Lower leg skin (tissue), 4 donors: ENCODE results near the gene ZSWIM8. TPM values are rescaled to one million over a fixed set of nuclear protein-coding genes. Genes with fewer than 3 reads are reported as not detected.
"Not testable (repeated sequence)": the region's sequence is repeated elsewhere in the genome, so short reads cannot be mapped to it uniquely, and the experiment has no call there.

Experiments
- DNase-seq, 2 donors: peaks; one replicate each; pipeline ENCODE4 v3.0.0-alpha.2; 2019; ENCODE audit warnings: low spot score in 2 of 2
- H3K4me3 ChIP-seq: fragments of 200-600 bp; sonication (generic); 2 replicates; pipeline ENCODE4 v1.5.1; 2017; ENCODE audit warnings: mild to moderate bottlenecking, low read depth; ENCODE audit not compliant: poor library complexity, severe bottlenecking
- POLR2A ChIP-seq, 2 donors: fragments of 450-650 bp; IDR thresholded peaks; one replicate each; pipeline ENCODE4 v1.6.1; 2016 to 2017; ENCODE audit warnings: antibody characterized with exemption in 2 of 2, mild to moderate bottlenecking in 1 of 2, moderate library complexity in 1 of 2
- WGBS, 2 donors: methylation state at CpG; one replicate each; pipeline ENCODE4 v1.1.5; 2018; 5-methylcytosine and 5-hydroxymethylcytosine counted together
- intact Hi-C: fragments of 100-400 bp; cut with DNase I; formaldehyde crosslinking; loops from one replicate; pipeline ENCODE4 v1.15.0; 2023; ENCODE audit warnings: low total_unique reads
- total RNA-seq, 4 donors: library from RNA; depleted of rRNA; stranded (reverse); fragments of >200 nt; gene quantifications; one replicate each; pipeline ENCODE4 v1.1.0, GENCODE V29; 2016
- TF ChIP-seq, protein P1 (sequence below), 3 donors: fragments of 450-650 bp; IDR thresholded peaks; one replicate each; pipeline ENCODE4 v1.5.1; 2016; ENCODE audit warnings: antibody characterized with exemption in 3 of 3, mild to moderate bottlenecking in 3 of 3, moderate library complexity in 2 of 3

The ZSWIM8 gene
- total RNA-seq = 100 to 1,000 TPM in 3 of 4 donors, 10 to 100 TPM in 1; 99.0 to 262 (median 108) TPM

GRCh38 chr10:73785211-73785720, at the start of gene ZSWIM8:
Gene ZSWIM8, plus strand, starts transcription at chr10:73785606. Its CDS starts 273 bp downstream, at chr10:73785879.
- peak; percentile 93 to 97 for DNase-seq
- TF ChIP-seq, protein P1, sequence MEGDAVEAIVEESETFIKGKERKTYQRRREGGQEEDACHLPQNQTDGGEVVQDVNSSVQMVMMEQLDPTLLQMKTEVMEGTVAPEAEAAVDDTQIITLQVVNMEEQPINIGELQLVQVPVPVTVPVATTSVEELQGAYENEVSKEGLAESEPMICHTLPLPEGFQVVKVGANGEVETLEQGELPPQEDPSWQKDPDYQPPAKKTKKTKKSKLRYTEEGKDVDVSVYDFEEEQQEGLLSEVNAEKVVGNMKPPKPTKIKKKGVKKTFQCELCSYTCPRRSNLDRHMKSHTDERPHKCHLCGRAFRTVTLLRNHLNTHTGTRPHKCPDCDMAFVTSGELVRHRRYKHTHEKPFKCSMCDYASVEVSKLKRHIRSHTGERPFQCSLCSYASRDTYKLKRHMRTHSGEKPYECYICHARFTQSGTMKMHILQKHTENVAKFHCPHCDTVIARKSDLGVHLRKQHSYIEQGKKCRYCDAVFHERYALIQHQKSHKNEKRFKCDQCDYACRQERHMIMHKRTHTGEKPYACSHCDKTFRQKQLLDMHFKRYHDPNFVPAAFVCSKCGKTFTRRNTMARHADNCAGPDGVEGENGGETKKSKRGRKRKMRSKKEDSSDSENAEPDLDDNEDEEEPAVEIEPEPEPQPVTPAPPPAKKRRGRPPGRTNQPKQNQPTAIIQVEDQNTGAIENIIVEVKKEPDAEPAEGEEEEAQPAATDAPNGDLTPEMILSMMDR (IDR thresholded peaks at IDR 0.05) = no peak
- TF ChIP-seq POLR2A (IDR thresholded peaks at IDR 0.05) = peak in 1 of 2 donors; percentile 19
- WGBS, 2 donors = 0 to 1% methylated on average over 29 to 33 of the region's 36 CpGs
- peak within 1 kb of the TSS; percentile 100 for H3K4me3 ChIP-seq
- intact Hi-C loops = no loop called here

DNA sequence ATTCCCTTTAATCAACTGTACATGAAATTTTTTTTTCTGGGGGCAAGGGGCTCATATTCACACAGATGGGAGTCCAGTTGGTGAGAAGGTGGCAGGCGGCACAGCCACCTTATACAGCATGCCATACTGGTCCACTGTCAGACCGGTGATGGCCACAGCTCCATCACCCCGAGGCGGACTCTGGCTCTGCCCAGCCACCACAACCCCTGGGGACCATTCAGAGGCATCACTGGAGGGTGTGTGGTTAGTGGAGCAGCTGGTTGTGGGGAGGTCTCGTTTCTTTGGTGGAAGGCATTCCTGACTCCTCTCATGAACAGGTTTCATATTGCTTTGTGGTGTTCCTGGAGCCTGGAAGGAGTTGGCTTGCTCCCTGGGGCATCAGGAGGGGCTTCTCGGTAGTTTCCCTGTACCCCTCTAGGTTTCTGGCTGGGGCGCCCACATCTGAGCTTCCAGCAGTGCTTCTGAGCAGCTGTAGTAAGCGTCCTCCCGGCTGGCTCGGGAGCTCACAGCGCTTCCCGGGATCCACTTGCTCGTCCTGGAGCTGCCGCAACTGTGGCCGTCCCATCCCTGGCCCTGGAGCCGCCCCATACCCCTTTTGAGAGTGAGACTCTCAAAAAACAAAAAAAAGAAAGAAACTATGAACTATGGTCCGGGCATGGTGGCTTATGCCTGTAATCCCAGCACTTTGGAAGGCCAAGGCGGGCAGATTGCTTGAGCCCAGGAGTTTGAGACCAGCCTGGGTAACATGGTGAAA, 44.7 kb upstream of the ZSWIM8 start:
- H3K4me3 ChIP-seq, intact Hi-C loops, DNase-seq: not testable (repeated sequence)
- WGBS, 2 donors = 94% methylated on average over 18 of the region's 18 CpGs

GRCh38 chr10:73742454-73742734, 43.0 kb upstream of the ZSWIM8 start:
- TF ChIP-seq, protein P1 (IDR thresholded peaks at IDR 0.05) = no peak
- TF ChIP-seq POLR2A (IDR thresholded peaks at IDR 0.05) = no peak
- WGBS, 2 donors = 90 to 93% methylated on average over 5 of the region's 5 CpGs
- intact Hi-C loops = no loop called here
- no peak for DNase-seq
- no peak overlapping the region for H3K4me3 ChIP-seq

DNA sequence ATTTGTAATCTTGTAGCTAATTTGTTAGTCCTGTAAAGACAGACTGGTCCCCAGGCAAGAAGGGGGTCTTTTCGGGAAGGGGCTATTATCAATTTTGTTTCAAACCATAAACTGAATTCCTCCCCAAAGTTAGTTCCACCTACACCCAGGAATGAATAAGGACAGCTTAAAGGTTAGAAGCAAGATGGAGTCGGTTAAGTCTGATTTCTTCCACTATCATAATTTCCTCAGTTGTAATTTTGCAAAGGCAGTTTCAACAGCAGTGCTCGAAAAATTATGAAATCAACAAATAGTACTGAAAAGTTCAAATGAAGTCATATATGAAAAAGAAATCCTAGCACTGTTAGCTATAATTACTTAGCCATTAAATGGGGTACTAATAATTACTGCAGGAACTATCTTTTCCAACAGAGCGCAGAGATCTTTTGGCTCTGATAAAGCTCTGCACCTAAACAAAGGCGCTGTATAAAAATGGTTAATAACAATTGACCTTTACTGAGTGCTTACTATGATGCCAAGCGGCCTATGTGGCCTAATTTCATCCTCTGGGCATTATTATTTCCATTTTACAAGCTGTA, 42.0 kb upstream of the ZSWIM8 start:
- intact Hi-C loops = no loop called here
- WGBS, 2 donors = 35 to 38% methylated on average over 6 of the region's 6 CpGs
- TF ChIP-seq, protein P1 (IDR thresholded peaks at IDR 0.05) = no peak
- no peak for TF ChIP-seq POLR2A (IDR thresholded peaks at IDR 0.05)
- DNase-seq = no peak
- H3K4me3 ChIP-seq = peak overlapping the region; percentile 96

GRCh38 chr10:73743905-73744663, 41.3 kb upstream of the ZSWIM8 start, which contains the start of gene SEC24C:
Gene SEC24C, plus strand, starts transcription at chr10:73744372. Its CDS starts 2,461 bp downstream, at chr10:73746833.
- TF ChIP-seq, protein P1 (IDR thresholded peaks at IDR 0.05) = no peak
- no peak for TF ChIP-seq POLR2A (IDR thresholded peaks at IDR 0.05)
- peak; percentile 96 to 99 for DNase-seq
- intact Hi-C loops = no loop called here
- peak within 1 kb of the TSS; percentile 96 for H3K4me3 ChIP-seq
- 0% methylated on average over 36 of the region's 36 CpGs for WGBS, 2 donors

GRCh38 chr10:73744664-73744975, 40.8 kb upstream of the ZSWIM8 start:
- H3K4me3 ChIP-seq = peak overlapping the region; percentile 96
- TF ChIP-seq, protein P1 (IDR thresholded peaks at IDR 0.05) = no peak
- no peak for TF ChIP-seq POLR2A (IDR thresholded peaks at IDR 0.05)
- WGBS, 2 donors = 0% methylated on average over 10 of the region's 10 CpGs
- peak in 1 of 2 donors; percentile 63 for DNase-seq
- intact Hi-C loops = no loop called here
